SU-DHL-6 (cell line): Measurements from ENCODE around the gene PTBP3.

Experiments used
- H2AFZ ChIP-seq: fragments of 200-600 bp; sonication (generic); 2 replicates; pipeline ENCODE4 v1.6.1; 2014; ENCODE audit warnings: low read depth, mild to moderate bottlenecking, moderate library complexity, mixed read lengths, antibody characterized with exemption, low read length; ENCODE audit not compliant: severe bottlenecking
- H3F3A ChIP-seq: fragments of 200-600 bp; shearing (Covaris generic); 2 replicates; pipeline ENCODE4 v1.6.0; 2016; ENCODE audit warnings: antibody characterized with exemption, mild to moderate bottlenecking; ENCODE audit not compliant: insufficient read depth
- H3K27ac ChIP-seq: fragments of 200-600 bp; sonication (generic); 2 replicates; pipeline ENCODE4 v1.5.1; 2016; ENCODE audit warnings: low read depth, mild to moderate bottlenecking, low read length, moderate library complexity, mixed read lengths
- H3K27me3 ChIP-seq: fragments of 200-600 bp; sonication (generic), shearing (Covaris generic); 2 replicates; pipeline ENCODE4 v1.6.0; 2014; ENCODE audit warnings: mild to moderate bottlenecking, low read length
- H3K36me3 ChIP-seq: fragments of 200-600 bp; sonication (generic); 2 replicates; pipeline ENCODE4 v1.6.1; 2014; ENCODE audit warnings: mild to moderate bottlenecking, low read length, mixed read lengths
- H3K4me2 ChIP-seq: fragments of 300-600, 200-600 bp; shearing (Covaris generic), sonication (generic); 2 replicates; pipeline ENCODE4 v1.6.0; 2014; ENCODE audit warnings: low read length, low read depth, mild to moderate bottlenecking; ENCODE audit not compliant: poor library complexity, severe bottlenecking
- H3K4me3 ChIP-seq: fragments of 200-600 bp; sonication (generic); 2 replicates; pipeline ENCODE4 v1.5.1; 2014; ENCODE audit warnings: antibody characterized with exemption, low read length, mild to moderate bottlenecking, mixed read lengths; ENCODE audit not compliant: insufficient read depth, poor library complexity, severe bottlenecking
- H3K79me2 ChIP-seq: fragments of 200-600 bp; sonication (generic); 2 replicates; pipeline ENCODE4 v1.6.1; 2014; ENCODE audit warnings: mild to moderate bottlenecking, low read length, moderate library complexity; ENCODE audit not compliant: insufficient read depth
- H3K9ac ChIP-seq: fragments of 200-600 bp; sonication (generic); 2 replicates; pipeline ENCODE4 v1.7.0; 2014; ENCODE audit warnings: mild to moderate bottlenecking, low read length
- H3K9me2 ChIP-seq: fragments of 200-600 bp; sonication (generic); replicated peaks from 2 replicates; pipeline ENCODE4 v1.6.1; 2014; ENCODE audit warnings: low read length; ENCODE audit not compliant: insufficient read depth
- H3K9me3 ChIP-seq: fragments of 200-600 bp; sonication (generic); 2 replicates; pipeline ENCODE4 v1.6.1; 2014; ENCODE audit warnings: low read length, mixed read lengths; ENCODE audit not compliant: insufficient read depth
- H4K20me1 ChIP-seq: fragments of 200-600 bp; sonication (generic); 2 replicates; pipeline ENCODE4 v1.6.1; 2014; ENCODE audit warnings: low read depth, mild to moderate bottlenecking, antibody characterized with exemption, low read length, moderate library complexity, mixed read lengths
- CTCF ChIP-seq: fragments of 200-600 bp; sonication (generic); IDR thresholded peaks from one replicate; pipeline ENCODE4 v1.5.1; 2017; ENCODE audit warnings: antibody characterized with exemption, mild to moderate bottlenecking, low read length, moderate library complexity; ENCODE audit not compliant: insufficient read depth, poor library complexity, severe bottlenecking
- EZH2phosphoT487 ChIP-seq: fragments of 200-600 bp; sonication (generic), shearing (Covaris generic); conservative IDR thresholded peaks from 2 replicates; pipeline ENCODE4 v1.6.1; 2018; ENCODE audit warnings: mild to moderate bottlenecking, antibody characterized with exemption, low read length, moderate library complexity, mixed read lengths

PTBP3 gene

GRCh38 chr9:112295174-112295573 lies 38.2 kb downstream of the PTBP3 start:
- peaks cover 6% of the 10 kb centered on the region; the same call in 1 of the 2 replicates for H3F3A ChIP-seq
- H3K27ac ChIP-seq, result no peak overlapping the region
- H3K4me3 ChIP-seq, result no peak overlapping the region
- no peak overlapping the region for H3K4me2 ChIP-seq
- H3K27me3 ChIP-seq, result no peaks in the 10 kb centered on the region
- H3K36me3 ChIP-seq, result peaks cover 20% of the 10 kb centered on the region
- H4K20me1 ChIP-seq, result peaks cover 18% of the 10 kb centered on the region; the same call in 1 of the 2 replicates
- H3K79me2 ChIP-seq, result peaks cover 75% of the 10 kb centered on the region
- H3K9me2 ChIP-seq, result no peaks in the 10 kb centered on the region
- no peaks in the 10 kb centered on the region for H3K9me3 ChIP-seq
- TF ChIP-seq CTCF, result no peak
- TF ChIP-seq EZH2phosphoT487, result no peak
- H2AFZ ChIP-seq, result no peak overlapping the region
- H3K9ac ChIP-seq, result no peak overlapping the region

- Histone ChIP-seq H3K9me3 (peaks cover 23% of the 10 kb centered on the region; the same call in 1 of the 2 replicates), H3K27ac (no peak overlapping the region), H3K9ac (no peak overlapping the region), H4K20me1 (no peaks in the 10 kb centered on the region), H3K36me3 (peaks cover 69% of the 10 kb centered on the region), H3F3A (no peaks in the 10 kb centered on the region; the same call in 1 of the 2 replicates), H3K27me3 (no peaks in the 10 kb centered on the region), H3K9me2 (no peaks in the 10 kb centered on the region), H3K4me3 (no peak overlapping the region), H3K4me2 (no peak overlapping the region), H2AFZ (no peak overlapping the region), H3K79me2 (peaks cover 45% of the 10 kb centered on the region)
- TF ChIP-seq CTCF (no peak), EZH2phosphoT487 (no peak)
These were observed 45.4 kb downstream of the PTBP3 start for GRCh38 chr9:112288029-112288428.

- peaks cover 23% of the 10 kb centered on the region; the same call in 1 of the 2 replicates for H3K9me3 ChIP-seq
- no peak overlapping the region for H3K4me2 ChIP-seq
- H3K9me2 ChIP-seq, result no peaks in the 10 kb centered on the region
- no peak overlapping the region for H3K4me3 ChIP-seq
- TF ChIP-seq CTCF (no peak), EZH2phosphoT487 (no peak)
- no peaks in the 10 kb centered on the region for H3K27me3 ChIP-seq
- H3K79me2 ChIP-seq, result peaks cover 34% of the 10 kb centered on the region
- no peak overlapping the region for H3K27ac ChIP-seq
- peaks cover 4% of the 10 kb centered on the region; the same call in 1 of the 2 replicates for H3F3A ChIP-seq
- H4K20me1 ChIP-seq, result no peaks in the 10 kb centered on the region
- no peak overlapping the region for H2AFZ ChIP-seq
- H3K9ac ChIP-seq, result no peak overlapping the region
- H3K36me3 ChIP-seq, result peaks cover 65% of the 10 kb centered on the region
These were observed 46.5 kb downstream of the PTBP3 start for GRCh38 chr9:112286926-112287325.
